ENCODE measurements around the gene SPOCK3. TPM values are rescaled to one million over a fixed set of nuclear protein-coding genes. Genes with fewer than 3 reads are reported as not detected.
A peak's percentile ranks its signal among the peaks of the same experiment; 100 is the strongest.

Gene SPOCK3
- total and polyA plus RNA-seq, 10 of the 15 experiments (the other 5 are each of a cell fraction or from before 2014, with no cell fraction given) = 0.06 to 0.39 (median 0.09) TPM; not detected in 5

DNA sequence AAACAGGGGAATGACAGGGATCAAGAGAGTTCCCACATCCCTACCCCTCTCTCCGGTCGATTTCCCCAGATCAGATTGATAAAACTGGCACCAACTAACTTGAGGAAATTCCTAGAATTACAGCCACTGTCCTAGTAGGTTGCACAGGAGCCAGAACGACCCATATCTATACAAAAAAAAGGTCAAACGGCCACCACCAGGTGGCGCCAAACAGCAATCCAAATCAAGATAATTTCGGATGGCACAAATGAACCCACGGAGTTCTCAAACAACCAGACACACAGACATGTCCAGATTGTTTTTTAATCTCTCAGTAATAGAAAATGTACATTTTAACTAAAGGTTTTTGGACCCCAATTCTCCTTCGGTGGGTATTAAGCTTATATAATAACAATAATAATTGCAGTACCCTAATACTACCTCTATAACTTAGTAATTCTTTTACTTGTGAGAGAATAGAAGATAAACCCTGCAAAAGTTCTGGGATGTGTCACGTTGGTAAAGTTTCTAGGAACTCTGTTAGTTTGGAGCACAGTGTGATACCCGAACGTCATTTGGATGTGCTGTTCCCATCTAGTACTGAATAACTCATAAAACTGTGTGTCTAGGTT is 212.6 kb downstream of the SPOCK3 start:
- Histone ChIP-seq H3K36me3 (ENCODE audit: control insufficient read depth in 2 of 2, insufficient read depth in 2 of 2, low read length in 1 of 2) (no peaks in the 10 kb centered on the region), H3K9me3 (replicated peaks; ENCODE audit: control insufficient read depth, insufficient read depth, low read length) (no peaks in the 10 kb centered on the region), H2AFZ (ENCODE audit: control insufficient read depth, low read depth, low read length) (no peak overlapping the region), H3K9ac (ENCODE audit: control insufficient read depth, insufficient read depth, low read length) (no peak overlapping the region), H3K4me1 (ENCODE audit: control insufficient read depth, insufficient read depth, low read length) (no peaks in the 10 kb centered on the region), H3K79me2 (ENCODE audit: control insufficient read depth, insufficient read depth, low read length) (no peaks in the 10 kb centered on the region), H3K27ac (ENCODE audit: control insufficient read depth, insufficient read depth) (no peak overlapping the region), H4K20me1 (ENCODE audit: control insufficient read depth, insufficient read depth) (no peaks in the 10 kb centered on the region), H3K27me3 (replicated peaks in 1 of 2; ENCODE audit: control insufficient read depth in 2 of 2, insufficient read depth in 2 of 2, low read length in 1 of 2) (no peaks in the 10 kb centered on the region), H3K4me3 (no peak overlapping the region), H3K4me2 (ENCODE audit: control insufficient read depth, insufficient read depth) (no peak overlapping the region)
- intact Hi-C loops (cut with micrococcal nuclease; ENCODE audit: unreplicated experiment) = loop anchor here (1.0 to 5.0 kb wide), 9 partner anchors 81 to 1131 kb away; partner anchors contain the start of gene SPOCK3
- WGBS (ENCODE audit: insufficient coverage, insufficient replicate concordance, low lambda C conversion rate, missing lambda C conversion rate) = 17% methylated on average over 11 of the region's 11 CpGs
- POLR2A ChIA-PET = interaction anchor here (0.6 kb wide), 1 partner anchor 1160 kb away, joined by 4 read pairs; no protein-coding TSS in a partner anchor
- peak; percentile 30 for DNase-seq (ENCODE audit: low read depth, low spot score)
- ATAC-seq = peak; percentile 75
- no TSS peak for BruUV-seq (replicated peaks)
- peak; percentile 93 for FAIRE-seq
- in situ Hi-C loops (cut with MboI) = loop anchor here (5.0 to 25.0 kb wide), 4 partner anchors 266 to 1053 kb away; no protein-coding TSS in a partner anchor
- RAD21 ChIA-PET (ENCODE audit: unreplicated experiment) = interaction anchor here (0.8 to 2.3 kb wide), 5 partner anchors 22 to 601 kb away, joined by 3 to 13 read pairs (median 3); no protein-coding TSS in a partner anchor
- CTCF ChIA-PET = interaction anchor here (0.6 to 2.6 kb wide), 12 partner anchors 9 to 925 kb away, joined by 3 to 25 read pairs (median 8); no protein-coding TSS in a partner anchor
- SMC1A ChIA-PET (ENCODE audit: uncharacterized antibody, unreplicated experiment) = interaction anchor here (0.6 to 5.4 kb wide), 11 partner anchors 13 to 856 kb away, joined by 3 to 32 read pairs (median 3); partner anchors contain the start of gene SPOCK3
- TF ChIP-seq, protein P1, sequence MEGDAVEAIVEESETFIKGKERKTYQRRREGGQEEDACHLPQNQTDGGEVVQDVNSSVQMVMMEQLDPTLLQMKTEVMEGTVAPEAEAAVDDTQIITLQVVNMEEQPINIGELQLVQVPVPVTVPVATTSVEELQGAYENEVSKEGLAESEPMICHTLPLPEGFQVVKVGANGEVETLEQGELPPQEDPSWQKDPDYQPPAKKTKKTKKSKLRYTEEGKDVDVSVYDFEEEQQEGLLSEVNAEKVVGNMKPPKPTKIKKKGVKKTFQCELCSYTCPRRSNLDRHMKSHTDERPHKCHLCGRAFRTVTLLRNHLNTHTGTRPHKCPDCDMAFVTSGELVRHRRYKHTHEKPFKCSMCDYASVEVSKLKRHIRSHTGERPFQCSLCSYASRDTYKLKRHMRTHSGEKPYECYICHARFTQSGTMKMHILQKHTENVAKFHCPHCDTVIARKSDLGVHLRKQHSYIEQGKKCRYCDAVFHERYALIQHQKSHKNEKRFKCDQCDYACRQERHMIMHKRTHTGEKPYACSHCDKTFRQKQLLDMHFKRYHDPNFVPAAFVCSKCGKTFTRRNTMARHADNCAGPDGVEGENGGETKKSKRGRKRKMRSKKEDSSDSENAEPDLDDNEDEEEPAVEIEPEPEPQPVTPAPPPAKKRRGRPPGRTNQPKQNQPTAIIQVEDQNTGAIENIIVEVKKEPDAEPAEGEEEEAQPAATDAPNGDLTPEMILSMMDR (IDR thresholded peaks at IDR 0.05 in 2 of 3, conservative IDR thresholded peaks at IDR 0.05 in 1 of 3; ENCODE audit: control insufficient read depth in 2 of 3, extremely low read depth in 1 of 3, insufficient read depth in 1 of 3, low read depth in 3 of 3, low read length in 3 of 3) = peak; percentile 70 to 75 (median 74)
- TF ChIP-seq RELA (IDR thresholded peaks at IDR 0.05; ENCODE audit: borderline replicate concordance, partially characterized antibody) (no peak), FOXM1 (IDR thresholded peaks at IDR 0.05; ENCODE audit: low read depth, low read length) (0 out of 2 replicates have a peak, but pooled peaks have one; percentile 28), SMC3 (IDR thresholded peaks at IDR 0.05; ENCODE audit: borderline replicate concordance, low read length) (peak; percentile 70; the same call in 1 of the 2 replicates), ZNF24 (IDR thresholded peaks at IDR 0.05) (0 out of 2 replicates have a peak, but pooled peaks have one; percentile 8), RAD21 (IDR thresholded peaks at IDR 0.05; ENCODE audit: insufficient read depth, low read depth, low read length) (peak; percentile 76)

Measured in GM12878 (cell line).